A549 (cell line): Measurements from ENCODE around the gene GATAD2A.

Source experiments
- HOXA7 ChIP-seq: fragments of 250-450 bp; sonication (Bioruptor Pico); IDR thresholded peaks from 2 replicates; pipeline ENCODE4 v1.5.0; 2020; ENCODE audit warnings: mild to moderate bottlenecking, moderate library complexity
- POLR2A ChIP-seq: IDR thresholded peaks from 2 replicates; pipeline ENCODE4 v1.6.1; 2012; ENCODE audit warnings: mild to moderate bottlenecking, low read length
- ZFP36 ChIP-seq: fragments of 450-650 bp; IDR thresholded peaks from 2 replicates; pipeline ENCODE4 v1.6.1; 2014; ENCODE audit warnings: borderline replicate concordance; ENCODE audit not compliant: partially characterized antibody
- TF ChIP-seq, protein P1 (sequence below): fragments of >200 bp; sonication (Bioruptor Twin); formaldehyde crosslinking; IDR thresholded peaks from 3 replicates; pipeline ENCODE4 v1.5.1; 2016

DNA sequence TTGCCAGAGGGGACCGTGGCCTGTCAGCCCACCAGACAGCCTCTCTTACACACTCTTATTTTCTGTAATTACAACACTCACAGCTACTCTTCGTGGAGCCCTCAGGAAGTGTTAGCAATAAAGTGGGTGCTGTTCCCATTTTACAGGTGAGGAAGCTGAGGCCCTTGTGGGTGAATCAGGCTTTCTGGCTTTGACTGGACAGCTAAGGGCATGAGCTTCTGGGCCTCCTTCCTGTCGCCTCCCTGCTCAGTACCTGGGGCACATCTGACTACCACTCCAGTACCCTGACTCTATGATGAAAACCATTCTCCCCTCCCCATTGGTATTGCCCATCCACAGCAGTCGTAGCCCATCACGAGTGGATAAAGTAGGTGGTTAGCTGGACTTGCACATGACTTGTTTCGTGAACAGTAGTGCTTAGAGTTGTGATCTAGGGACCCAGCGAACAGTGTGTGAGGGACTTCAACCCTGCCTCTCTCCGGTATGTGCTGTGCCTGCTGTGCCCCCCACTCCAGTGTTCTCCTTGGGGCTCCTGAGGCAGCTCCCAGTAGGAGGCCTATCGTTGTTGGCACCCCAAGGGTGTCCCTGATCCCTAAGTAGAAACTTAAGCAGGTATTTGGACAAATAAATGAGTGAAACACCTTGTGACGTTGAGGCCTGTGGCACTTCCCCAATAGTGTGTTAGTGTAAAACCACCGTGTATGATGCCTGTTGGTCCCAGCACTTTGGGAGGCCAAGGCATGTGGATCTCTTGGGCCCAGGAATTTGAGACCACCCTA, 38.6 kb downstream of the GATAD2A start:
- no peak for TF ChIP-seq POLR2A
- TF ChIP-seq ZFP36 = no peak
- TF ChIP-seq, protein P1, sequence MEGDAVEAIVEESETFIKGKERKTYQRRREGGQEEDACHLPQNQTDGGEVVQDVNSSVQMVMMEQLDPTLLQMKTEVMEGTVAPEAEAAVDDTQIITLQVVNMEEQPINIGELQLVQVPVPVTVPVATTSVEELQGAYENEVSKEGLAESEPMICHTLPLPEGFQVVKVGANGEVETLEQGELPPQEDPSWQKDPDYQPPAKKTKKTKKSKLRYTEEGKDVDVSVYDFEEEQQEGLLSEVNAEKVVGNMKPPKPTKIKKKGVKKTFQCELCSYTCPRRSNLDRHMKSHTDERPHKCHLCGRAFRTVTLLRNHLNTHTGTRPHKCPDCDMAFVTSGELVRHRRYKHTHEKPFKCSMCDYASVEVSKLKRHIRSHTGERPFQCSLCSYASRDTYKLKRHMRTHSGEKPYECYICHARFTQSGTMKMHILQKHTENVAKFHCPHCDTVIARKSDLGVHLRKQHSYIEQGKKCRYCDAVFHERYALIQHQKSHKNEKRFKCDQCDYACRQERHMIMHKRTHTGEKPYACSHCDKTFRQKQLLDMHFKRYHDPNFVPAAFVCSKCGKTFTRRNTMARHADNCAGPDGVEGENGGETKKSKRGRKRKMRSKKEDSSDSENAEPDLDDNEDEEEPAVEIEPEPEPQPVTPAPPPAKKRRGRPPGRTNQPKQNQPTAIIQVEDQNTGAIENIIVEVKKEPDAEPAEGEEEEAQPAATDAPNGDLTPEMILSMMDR = no peak
- no peak for TF ChIP-seq HOXA7
